ENCODE data around the gene DYNLRB1.
A peak's percentile ranks its signal among the peaks of the same experiment; 100 is the strongest.
"Not testable (repeated sequence)": the region's sequence is repeated elsewhere in the genome, so short reads cannot be mapped to it uniquely, and the experiment has no call there.

The DYNLRB1 gene

DNA sequence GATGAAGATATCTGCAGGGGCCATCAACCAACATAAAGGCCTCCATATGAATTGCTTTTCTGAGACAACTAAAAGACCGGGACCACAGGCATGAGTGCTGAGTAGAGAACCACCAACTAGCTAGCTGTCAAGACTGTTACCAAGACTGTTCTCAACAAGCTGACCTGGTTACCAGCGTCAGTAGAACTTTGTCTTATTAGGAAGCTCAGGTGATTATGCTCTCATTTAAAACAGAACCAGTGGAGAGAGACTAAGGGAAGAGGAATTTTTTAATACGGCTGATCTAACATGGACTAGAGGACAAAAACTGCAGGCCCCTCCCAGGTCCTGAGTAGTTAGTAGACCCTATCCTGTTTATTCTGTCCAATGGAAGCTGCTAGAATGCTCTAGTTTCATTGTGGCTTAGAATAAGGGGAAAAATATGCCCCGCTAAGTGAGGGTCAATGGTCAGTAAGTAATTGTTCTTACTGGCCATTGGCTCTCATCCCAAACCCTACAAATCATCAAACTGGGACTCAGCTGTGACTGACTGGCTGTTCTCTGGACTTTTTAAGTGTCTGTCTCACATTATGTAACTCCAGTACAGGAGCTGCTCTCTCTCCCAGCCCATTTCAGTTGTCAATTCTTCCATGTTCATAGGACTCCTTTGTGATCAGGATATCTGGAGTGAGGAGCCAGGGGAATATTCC lies 3.8 kb upstream of the DYNLRB1 start:
- no peak for DNase-seq

DNA sequence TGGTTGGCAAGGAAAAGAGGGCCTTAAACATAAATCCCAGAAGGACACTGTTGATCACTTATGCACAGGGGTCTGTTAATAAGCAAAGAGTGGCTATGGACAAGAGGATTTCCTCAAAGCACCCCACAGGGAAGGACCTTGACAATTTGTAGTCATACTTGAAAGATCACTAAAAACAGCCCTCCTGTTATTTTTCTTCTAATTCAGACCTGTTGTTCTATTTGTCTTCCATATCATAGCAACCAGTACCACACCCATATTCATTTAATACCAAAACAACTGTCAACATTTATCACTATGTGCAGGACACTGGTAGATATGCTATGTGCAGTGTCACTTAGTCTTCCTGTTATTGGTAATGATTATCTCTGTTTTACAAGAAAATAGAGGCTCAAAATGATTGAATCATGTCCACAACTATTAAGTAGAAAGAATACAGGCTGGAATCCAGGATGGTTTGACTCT lies 3.2 kb upstream of the DYNLRB1 start:
- DNase-seq = no peak

DNA sequence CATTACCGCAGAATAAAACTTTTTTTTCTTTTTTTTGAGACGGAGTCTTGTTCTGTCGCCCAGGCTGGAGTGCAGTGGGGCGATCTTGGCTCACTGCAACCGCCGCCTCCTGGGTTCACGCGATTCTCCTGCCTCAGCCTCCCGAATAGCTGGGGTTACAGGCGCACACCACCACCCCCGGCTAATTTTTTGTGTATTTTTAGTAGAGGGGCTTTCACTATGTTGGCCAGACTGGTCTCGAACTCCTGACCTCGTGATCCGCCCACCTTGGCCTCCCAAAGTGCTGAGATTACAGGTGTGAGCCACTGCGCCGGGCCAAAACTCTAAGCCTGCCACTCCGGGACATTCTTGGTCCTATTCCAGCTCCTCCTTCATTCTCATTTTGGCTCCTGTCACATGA lies 2.2 kb upstream of the DYNLRB1 start:
- DNase-seq = not testable (repeated sequence)

DNA sequence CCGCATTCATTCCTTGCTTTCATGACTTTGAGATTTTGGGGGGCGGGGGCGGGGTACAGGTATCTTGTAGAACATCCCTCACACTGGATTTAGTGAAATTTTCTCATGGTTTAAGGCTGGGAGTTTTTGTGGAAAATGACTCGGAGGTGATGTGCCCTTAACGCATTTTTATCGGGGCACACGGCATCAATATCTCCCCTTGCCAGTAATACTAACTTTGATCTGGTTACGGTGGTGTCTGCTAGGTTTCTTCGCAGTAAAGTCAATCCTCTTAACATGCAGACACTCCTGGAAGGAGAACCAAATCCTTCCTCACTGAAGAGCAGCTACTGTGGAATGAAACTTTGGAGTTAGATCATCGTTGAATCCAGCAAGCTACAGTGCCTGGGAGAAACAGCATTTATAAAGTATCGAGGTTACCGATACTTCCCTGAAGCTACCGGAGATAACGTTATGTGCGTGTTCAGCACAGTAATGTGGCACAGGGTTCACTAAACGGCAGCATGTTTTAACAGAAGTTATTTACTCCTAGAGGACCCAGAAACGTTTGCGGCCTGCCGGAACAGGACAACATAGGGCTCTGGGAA lies 1.2 kb upstream of the DYNLRB1 start:
- DNase-seq = no peak

DNA sequence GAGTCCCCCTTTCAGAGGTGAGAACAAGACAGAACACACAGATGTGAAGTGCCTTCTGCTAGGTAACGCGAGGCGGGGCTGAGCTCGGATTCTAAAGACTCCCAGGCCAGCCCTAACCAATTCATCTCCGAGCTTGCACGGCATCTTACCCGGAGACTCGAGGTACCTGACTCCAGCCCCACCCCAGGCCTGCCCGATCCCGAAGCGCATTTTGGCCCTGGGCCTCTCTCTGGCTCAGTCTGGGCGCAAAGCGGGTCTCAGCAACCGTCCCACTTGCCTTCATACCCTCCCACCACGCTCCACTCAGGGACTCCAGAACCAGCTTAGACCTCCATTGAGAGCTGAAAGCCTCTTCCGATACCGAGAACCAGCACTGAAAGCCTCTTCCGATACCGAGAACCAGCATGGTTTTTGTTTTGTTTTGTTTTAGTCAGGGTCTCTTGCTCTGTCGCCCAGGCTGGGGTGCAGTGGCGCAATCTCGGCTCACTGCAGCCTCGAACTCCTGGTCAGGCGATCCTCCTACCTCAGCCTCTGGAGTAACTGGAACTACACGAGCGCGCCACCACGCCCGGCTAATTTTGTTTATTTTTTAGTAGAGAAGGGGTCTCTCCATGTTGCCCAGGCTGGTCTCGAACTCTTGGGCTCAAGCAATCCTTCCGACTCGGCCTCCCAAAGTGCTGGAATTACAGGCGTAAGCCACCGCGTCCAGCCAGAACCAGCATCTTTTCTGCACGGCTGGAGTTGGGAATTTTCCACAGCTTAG lies 557 bp upstream of the DYNLRB1 start:
- DNase-seq = peak; percentile 21

DNA sequence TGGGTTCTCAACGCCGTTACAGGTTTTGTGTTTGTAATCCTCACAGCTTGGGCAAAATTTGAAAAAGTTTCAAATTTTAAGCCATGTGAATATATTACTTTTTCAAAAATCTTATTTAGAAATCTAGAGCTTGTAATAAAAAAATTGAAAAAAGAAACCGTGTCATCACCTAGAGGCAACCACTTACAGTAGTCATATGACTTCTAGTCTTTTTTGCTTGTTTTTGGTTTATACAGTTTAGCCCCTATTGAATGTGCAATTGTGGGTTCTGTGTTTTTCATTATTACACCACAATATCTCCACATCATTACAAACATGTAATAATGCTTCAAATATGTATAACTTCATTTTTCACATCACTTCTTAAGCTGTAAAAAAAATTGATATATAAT lies 888 bp downstream of the DYNLRB1 start:
- DNase-seq = no peak

DNA sequence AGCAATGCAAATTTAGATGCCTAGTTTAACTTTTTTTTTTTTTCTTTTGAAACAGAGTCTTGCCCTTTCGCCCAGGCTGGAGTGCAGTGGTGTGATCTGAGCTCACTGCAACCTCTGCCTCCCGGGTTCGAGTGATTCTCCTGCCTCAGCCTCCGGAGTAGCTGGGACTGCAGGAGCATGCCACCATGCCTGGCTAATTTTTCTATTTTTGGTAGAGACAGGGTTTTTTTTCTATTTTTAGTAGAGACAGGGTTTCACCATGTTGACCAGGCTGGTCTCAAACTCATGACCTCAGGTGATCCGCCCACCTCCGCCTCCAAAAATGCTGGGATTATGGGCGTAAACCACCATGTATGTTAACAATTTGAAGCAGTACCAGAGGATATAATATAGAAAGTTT lies 2.6 kb downstream of the DYNLRB1 start:
- not testable (repeated sequence) for DNase-seq

DNA sequence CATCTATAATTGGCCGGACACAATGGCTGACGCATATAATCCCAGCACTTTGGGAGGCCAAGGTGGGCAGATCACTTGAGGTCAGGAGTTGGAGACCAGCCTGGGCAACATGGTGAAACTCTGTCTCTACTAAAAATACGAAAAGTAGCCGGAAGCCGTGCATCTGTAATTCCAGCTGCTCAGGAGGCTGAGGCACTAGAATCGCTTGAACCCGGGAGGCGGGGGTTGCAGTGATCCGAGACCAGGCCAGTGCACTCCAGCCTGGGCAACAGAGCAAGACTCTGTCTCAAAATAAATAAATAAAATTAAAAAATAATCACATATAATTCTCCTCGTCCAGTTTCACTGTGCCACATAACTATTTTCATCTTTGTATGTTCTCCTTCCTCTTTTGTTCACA lies 3.6 kb downstream of the DYNLRB1 start:
- not testable (repeated sequence) for DNase-seq

DNA sequence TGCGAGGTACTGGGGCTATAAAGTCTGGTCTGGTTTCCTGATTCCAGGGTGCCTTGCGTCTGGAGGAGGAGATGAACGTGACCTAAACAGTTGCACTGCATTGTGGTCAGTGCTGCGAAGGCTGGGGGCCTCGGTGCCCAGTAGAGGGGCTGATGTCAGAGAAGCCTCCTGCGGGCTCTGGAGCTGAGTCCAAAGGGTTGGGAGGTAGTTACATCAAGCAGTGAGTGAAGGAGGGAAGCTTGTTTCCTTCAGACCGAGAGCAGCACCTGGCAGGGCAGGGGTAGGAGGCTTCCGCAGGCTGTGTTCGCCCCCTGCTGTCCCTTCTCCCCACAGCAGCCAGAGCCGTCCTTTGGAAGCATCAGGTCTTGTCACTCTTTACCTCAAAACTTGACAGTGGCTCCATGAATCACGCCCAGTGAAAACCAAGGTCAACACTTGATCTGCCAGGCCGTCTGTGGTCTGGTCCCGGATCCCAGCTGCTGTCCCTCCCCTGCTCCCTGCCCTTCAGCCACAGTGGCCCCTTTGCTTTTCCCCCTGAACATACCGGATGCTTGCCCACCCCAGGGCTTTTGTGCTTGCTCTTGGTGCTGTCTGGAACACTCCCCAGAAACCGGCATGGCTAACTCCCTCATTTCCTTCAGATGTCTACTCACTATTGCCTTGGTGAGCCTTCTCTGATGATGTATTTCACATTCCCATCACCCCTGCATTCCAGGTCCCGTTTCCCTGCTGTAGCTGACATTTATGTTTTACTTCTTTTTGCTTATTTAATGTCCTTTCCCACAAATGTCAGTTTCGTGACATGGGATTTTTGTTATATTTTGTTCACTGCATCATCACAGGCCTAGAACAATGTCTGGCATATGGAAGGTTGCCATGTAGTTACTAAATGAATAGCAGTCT lies 7.0 kb downstream of the DYNLRB1 start:
- DNase-seq = peak; percentile 83

DNA sequence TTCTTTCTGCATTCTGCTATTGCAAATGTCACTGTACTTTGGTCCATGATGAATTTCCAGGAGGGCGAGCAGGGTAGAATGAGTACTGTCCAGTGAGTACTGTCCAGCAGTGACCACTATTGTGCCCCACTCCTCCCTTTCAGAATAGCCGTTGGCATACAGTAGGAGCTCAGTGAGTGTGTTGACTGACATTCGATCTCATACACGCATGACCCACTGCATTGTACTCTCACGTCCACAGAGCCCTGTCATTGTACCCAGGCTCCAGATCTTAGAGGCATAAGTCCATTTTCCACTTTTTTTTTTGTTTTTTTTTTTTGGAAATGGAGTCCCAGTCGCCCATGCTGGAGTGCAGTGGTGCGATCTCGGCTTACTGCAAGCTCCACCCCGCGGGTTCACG lies 8.2 kb downstream of the DYNLRB1 start:
- no peak for DNase-seq

DNA sequence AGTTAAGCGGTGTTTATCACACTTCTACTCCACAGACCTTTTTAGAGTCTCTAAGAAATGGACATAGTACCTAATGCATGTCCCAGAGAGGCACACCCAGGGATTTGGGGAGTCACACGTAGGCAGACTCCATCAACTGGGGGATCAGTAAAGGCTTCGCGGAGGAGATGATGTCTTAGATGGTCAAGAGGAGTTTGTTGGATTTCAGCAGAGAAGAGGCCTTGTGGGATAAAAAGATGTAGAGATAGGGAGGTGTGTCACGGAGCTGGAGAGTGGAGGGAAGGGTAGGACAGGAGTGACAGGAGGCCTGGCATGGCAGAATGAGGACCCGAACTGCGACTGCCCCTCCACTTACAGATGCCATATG lies 9.1 kb downstream of the DYNLRB1 start:
- no peak for DNase-seq

DNA sequence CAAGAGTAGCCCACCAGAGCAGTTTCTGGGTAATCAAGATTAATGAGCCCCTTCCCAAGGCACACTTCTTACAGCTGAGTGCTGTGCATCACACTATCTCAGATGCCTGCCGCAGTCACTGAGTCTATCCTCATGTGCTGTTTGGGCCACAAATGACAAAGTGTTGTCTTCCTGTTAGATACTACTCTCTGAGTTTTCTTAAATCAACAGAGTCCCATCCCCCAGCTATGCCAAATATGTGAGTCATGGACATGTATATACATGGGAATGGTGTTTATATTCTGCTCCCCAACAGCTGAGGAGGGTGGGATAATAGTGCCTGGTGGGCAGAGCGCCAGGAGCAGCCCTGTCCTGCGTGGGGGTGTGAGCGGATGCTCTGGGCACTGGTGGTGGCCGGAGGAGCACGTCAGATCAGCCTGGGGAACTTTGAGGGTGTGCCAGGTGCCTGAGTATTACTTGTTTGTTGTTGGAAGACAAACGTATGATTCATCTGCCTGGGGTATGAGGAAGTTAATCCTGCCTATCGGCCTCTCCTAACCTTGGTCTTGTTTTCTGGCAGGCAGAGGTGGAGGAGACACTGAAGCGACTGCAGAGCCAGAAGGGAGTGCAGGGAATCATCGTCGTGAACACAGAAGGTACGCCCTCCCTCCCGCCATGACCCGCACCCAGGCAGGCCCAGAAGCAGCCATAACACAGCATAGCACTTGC lies 9.6 kb downstream of the DYNLRB1 start:
- DNase-seq = peak; percentile 95

DNA sequence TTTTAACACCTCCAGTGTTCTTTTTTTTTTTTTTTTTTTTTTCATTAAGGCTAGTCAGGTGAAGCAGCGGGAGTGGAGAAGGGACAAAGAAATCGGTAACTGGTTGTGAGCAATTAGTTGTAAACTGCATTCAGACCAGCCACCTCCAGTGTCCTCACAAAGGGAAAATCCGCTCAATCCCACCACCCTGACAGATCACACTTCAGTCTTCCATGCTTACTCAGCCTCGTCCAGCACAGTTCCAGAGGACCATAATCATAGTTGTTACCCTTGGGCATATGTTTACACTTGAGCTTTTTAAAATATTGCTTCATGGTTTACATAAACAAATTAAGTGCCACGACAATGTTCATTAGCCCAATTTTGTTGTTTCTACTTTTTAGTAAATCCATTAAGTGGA lies 10.2 kb downstream of the DYNLRB1 start:
- DNase-seq = no peak

DNA sequence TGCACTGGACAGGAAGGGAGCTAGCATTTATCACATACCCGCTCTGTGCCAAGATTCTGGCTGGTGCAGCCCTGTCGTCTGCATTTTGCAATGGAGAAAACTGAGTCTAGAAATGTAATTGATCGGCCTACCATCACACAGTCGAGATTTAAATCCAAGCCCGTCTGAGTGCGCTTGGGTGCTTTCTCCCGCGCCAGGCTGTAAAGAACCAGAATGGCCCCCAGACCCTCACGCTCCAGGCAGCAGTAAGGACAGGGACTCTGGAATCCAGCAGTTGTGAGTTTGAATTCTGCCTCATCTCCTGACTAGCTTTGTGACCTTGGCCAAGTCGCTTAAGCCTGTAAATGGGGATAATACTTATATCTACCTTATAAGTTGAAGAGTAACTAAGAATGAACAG lies 10.8 kb downstream of the DYNLRB1 start:
- DNase-seq = no peak

DNA sequence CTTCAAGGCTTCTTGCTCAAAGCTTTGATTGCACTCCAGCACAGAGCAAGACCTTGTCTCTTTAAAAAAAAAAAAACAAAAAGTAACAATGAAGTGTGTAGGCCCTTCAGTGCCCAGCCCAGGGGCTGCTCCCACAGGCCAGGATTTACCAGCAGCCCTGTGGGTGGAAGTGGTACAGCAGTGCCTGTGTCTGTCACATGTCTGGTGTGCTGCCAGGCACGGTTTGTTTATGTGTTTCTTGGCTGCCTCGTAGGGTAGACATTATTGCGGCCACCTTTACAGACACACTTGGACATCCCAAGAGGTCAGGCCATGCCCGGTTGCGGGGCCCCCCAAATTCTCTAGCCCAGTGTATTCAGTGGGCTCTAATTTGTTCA lies 12.7 kb downstream of the DYNLRB1 start:
- DNase-seq = no peak

DNA sequence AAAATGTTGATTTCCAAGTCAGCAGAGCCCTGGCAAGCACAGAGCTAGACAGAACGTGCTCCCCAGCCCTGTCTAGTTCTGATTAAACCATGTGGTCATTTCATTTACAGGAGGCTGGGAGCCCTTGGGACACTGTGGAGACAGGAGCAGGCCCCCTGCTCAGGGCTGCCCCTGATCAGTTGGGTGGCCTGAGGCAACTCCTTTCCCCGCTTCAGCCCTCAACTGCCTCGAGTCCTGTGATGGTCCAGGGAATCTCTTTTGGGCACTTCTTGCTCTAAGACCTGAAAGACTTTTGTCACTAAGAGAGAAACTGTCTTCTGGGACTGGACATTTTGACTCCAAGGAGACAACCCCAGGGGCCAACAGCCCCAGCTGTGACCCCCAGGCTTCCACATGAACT lies 13.5 kb downstream of the DYNLRB1 start:
- no peak for DNase-seq

DNA sequence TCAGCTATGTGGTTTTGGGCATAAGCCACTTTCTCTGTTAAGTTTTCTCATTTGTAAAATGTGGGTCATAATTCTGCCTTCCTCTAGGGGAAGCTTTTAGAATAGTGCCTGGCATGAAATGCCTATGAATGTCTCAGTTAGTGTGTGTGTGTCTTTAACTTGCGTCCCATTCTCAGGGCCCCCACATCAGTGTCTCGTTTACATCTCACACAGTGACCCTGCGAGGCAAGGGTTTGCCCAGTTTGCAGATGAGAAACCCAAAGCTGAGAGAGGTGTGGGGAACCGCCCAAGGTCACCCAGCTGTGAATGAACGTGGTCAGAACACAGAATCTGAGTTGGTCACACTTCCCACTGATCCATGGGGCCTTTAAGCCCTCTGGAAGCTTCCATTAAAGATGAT lies 14.1 kb downstream of the DYNLRB1 start:
- no peak for DNase-seq

DNA sequence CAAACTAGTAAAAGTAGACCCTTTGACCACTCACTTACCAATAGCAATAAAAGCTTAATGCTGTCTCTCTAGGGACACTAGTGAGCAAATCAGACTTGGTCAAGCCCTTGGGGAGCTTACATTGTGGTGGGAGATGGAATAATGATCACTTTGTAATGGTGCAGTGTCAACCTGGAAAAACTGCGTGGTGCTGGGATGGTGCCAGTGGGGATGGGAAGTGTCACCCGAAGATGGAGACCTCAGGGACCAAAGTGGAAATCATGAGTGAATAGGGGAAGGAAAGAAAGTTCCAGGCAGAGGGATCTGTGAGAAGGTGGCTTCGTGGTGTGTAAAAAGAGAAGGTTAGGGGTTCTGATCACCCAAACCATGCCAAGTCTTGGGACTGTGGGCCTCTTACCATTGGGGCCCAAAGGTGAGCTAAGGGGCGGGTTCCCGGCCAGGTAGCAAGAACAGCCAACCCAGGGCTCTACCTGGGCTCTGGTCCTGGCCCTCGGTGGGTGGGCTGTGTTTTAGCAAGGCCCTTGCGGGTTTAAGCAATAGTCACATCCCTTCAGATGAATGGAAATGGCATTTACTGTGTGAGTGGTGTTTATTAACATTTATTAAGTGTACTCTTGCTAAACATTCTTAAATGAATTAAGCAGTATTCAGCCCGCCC lies 15.5 kb downstream of the DYNLRB1 start:
- no peak for DNase-seq

DNA sequence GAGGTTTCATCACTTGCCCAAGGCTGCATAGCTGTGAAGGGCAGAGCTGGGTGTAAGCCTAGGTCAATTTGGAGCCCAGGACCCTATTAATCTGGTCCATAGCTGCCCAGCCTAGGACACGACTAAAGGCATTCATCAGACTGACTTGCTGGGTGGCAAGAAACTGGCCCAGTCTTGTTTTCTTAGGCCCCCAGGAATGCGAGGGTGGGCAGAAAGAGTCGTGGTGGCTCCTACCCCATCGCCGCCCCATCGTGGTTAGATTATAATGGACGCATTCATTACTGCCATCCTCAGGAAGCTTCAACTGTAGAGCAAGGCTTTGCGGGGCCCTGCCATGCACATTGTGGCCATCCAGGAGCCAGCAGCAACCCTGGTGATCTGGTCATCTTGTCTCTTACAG lies 16.1 kb downstream of the DYNLRB1 start:
- DNase-seq = no peak

DNA sequence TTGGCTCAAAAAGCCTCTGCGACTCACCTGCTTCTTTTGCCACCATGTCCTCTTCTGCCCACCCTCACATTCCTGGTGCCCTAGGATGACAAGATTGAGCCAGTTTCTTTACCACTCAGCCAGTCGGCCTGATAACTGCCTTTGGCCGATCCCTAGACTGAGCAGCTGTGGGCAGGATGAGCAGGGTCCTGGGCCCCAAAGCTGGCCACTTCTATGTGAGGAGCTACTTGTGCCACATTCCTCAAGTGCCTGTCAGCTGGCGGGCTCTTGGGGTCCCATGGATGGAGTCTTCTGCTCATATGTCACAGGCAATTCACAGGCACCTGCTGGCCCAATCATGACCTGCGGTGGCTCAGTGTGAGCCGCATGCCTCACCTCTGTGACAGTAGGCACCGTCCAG lies 16.5 kb downstream of the DYNLRB1 start:
- no peak for DNase-seq

DNA sequence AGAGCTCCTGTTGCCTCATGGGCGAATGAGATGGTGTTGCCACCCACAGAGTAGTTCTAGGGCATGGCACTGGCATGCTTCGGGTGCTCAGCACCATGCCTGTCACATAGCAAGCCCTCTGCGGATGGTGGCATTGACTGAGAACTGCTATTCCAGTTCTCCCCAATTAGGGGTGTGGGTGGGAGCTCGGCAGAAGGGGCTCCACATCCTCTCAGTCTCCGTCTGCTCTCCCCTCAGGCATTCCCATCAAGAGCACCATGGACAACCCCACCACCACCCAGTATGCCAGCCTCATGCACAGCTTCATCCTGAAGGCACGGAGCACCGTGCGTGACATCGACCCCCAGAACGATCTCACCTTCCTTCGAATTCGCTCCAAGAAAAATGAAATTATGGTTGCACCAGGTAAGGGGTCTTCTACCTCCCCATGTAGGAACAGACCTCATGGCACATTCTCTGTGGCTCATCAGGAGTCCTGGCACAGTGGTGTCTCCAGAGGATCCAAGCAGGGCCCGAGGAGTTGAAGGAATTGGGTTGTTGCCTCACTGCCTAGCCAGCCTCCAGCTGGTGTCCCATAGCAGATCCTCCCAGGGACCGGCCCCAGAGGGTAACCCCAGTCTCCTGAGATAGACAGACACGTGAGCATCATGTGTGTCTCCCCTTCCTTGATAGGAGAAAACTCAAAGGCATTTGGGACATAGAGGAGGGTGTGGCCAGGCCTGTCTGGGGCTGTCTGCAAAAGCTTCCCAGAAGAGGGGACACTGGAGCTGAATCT lies 18.4 kb downstream of the DYNLRB1 start:
- no peak for DNase-seq

All from fibroblast of skin of scalp (primary cell).